GM21717 (cell line): ENCODE data around the gene PTPRQ.

Source experiments
- ATAC-seq: cut with Tn5 transposase; IDR thresholded peaks from one replicate; pipeline ENCODE4 v1.9.1; 2021; ENCODE audit warnings: mild to moderate bottlenecking, moderate library complexity; ENCODE audit not compliant: unreplicated experiment

PTPRQ gene

DNA sequence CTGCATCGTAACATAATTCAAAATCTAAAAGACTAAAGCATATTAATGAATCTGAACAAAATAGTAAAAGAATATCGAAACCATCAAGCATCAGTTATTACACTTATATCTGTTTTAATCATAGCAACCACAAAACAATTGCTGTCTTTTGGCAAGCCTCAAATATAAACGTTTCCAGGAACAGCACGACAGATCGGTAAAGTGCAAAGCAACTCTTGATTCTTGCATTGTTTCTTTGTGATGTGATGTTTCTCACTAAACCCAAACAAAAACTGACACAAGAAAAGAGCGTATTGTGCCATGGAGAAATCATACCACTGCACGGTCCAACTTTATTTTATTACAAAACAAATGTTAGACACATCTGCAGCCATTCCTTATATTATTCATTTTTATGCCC is 254.2 kb downstream of the PTPRQ start:
- ATAC-seq, result no peak

DNA sequence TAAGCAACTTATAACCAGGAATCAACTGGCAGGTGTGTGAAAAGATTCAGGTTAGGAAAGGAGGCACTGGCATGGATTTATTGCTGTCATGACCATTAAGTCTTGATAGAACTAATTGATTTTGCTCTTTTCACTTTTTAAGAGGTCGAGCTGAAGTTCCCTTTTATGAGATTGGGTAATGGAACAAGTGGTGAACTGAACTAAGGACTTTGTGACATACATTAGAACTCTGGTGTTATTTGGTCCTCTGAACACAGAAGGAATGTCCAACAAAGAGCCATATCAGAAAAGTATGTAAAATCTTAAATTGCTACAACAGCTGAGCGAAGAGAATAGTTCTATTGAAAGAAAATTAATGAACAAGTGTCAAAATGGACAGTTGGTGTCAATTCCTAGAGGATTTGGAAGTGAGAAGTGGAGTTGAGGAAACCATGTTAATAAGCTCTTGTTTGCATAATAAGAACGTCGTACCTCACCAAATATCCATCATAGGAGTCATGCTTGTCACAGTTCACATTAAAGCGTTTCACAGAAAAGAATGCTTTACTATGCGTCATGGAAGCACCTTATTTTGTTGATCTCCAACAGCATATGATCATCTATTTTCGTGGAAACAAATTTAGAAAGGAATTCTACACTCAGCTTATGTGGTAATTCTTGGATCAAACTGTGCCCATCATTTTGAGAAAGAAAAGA is 255.0 kb downstream of the PTPRQ start:
- ATAC-seq, result no peak

DNA sequence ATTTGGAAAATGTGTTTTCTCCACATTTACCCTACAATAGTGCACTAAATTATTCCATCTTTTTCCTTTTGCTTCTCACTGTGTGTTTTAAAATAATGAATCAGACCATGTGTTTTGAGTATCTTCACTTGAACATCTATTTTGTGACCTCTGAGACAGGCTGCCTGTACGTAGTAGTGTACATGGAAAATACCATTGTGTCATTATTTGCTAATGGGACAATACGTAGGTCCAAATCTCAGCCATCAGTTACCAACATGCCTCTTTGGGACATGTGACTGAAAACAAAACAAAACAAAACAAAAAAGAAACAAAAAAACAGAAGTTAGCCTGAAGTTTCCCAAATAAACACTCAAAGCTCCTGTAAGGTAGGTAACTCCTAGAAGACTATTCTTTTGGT is 256.3 kb downstream of the PTPRQ start:
- peak; percentile 38 for ATAC-seq

DNA sequence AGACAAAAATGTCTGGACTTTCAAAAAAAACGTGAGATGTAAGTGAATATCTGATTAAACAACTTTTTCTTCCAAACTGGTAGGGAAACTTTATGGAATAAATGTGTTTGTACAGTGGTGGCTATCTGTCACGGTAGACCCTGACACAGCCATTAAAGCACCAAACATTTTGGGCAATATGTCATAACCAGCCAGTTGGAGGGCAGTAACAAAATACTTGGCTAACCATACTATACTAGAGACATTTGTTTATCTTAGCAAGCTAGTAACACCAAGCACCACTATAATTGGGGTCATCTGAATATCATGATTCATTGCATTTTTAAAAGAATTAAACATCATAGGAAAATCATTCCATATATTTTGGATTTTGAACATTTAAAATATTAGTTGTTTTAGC is 257.4 kb downstream of the PTPRQ start:
- ATAC-seq, result no peak

DNA sequence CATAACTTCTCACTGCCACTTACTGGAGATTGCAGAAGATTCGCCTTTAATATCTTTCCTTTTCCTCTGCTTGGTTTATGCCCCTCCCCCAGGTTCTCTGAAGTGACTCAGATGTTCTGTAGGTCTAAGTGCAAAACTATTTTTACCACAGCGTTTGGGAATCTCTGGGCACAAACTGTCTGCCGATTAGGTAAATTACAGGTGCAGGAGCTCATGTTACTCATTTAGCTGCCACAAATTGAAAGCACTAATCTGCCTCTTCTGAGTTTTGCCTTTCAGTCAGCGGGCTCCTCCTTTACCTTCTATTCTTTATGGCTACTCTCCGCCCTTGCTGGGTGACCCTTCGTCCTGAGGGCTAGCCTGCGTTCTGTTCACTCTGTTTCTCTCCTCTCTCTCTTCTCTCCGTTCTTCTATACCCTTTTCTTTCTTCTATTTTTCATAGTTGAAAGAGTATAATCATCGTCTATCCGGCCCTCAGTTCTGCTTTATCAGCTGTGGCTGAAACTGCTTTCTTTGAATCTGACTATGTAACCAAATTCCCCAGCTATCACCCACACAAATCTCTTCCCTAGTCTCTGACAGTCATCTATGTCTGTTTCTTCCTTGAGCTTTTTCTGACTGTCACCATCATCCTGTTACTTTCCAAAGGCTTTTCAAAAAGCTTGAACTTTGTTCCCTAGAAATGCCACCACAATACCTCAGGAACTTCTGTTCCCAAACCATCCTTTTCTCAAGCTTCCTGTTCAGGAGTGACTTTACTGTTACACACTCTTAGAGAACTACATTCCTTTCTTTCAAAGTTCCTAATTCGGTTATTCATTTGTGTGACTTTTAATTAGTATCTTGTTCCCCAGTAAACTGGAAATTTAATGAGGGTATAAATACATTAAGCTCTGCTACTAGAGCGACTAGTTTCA is 259.1 kb downstream of the PTPRQ start:
- peak; percentile 84 for ATAC-seq

DNA sequence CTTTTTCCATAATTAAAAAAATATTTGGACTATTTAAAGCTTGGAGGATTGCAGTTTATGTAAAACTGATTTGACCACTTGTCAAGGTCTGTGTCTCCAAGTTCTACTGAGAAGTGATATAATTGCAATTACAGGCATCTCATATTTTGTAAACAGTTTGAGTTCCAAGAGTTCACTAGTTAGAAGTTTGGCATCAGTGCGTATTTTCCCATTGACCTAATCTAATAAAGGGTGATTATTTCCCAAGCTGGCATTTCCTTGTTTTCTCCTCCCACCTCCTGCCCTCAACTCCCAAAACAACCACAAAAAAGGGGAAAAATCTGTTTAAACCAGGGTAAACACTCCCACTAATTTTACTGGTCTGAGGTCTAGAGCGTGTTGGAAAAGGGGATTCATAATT is 260.4 kb downstream of the PTPRQ start:
- ATAC-seq, result no peak

DNA sequence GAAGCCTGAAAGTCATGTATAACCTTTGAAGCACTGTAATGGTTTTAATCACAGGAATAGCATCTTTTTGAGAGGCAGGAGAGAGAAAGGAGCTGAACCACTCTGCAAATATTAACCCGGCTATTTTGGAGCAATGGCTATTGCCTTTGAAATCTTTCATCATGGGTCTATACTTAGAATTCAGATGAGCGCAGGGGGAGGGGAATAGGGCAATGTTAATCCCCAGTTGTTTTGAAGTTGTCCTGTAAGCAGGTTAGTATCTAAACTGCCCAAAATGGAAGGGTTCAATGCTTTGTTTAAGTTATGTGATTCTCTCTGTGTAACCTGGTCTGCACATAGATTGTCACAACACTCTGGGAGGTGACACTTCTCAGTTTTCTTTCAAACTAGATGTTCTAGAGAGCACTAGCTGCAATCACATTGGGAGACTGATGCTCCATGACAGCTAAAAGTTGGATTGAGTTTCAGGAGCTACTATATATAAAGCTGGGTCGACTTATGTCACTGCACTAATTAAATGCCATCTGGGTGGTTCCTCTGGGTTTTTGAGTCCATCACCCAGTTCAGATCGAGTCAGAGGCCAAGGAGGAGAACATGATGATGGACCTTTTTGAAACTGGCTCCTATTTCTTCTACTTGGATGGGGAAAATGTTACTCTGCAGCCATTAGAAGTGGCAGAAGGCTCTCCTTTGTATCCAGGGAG is 263.2 kb downstream of the PTPRQ start, which contains the start of gene MYF6:
Gene MYF6 (plus strand): TSS at position 509 of the 704 bp plus-strand sequence. CDS start 86 bp downstream, at position 595.
- no peak for ATAC-seq

DNA sequence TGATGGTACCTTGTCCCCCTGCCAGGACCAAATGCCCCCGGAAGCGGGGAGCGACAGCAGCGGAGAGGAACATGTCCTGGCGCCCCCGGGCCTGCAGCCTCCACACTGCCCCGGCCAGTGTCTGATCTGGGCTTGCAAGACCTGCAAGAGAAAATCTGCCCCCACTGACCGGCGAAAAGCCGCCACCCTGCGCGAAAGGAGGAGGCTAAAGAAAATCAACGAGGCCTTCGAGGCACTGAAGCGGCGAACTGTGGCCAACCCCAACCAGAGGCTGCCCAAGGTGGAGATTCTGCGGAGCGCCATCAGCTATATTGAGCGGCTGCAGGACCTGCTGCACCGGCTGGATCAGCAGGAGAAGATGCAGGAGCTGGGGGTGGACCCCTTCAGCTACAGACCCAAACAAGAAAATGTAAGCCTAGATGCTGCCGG is 263.8 kb downstream of the PTPRQ start:
- no peak for ATAC-seq

DNA sequence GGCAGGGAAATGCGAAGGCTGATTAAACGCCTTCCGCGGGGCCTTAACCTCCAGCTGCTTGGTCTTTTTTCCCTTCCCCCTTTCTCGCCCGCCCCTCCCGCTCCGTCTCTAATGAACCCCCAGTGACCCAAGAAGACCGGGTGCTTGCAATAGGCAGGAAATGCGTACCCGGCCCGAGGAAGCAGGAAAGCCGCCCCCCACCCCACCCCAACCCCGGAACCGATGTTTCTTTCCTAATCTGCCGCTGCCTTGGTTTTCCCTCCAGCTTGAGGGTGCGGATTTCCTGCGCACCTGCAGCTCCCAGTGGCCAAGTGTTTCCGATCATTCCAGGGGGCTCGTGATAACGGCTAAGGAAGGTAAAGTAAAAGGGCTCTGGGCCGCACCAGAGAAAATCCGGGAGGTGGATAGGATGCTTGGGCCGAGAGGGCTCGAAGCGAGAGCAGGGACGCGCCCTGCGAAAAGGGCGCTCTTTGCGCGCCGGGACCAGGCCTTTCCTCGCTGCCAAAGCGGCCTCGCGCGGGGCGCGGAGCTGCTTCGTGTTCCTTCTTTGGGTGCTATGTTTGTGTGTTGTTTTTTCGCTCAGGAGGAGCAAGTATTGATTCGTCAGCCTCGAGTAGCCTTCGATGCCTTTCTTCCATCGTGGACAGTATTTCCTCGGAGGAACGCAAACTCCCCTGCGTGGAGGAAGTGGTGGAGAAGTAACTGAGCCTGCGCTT is 264.4 kb downstream of the PTPRQ start:
- ATAC-seq, result no peak

DNA sequence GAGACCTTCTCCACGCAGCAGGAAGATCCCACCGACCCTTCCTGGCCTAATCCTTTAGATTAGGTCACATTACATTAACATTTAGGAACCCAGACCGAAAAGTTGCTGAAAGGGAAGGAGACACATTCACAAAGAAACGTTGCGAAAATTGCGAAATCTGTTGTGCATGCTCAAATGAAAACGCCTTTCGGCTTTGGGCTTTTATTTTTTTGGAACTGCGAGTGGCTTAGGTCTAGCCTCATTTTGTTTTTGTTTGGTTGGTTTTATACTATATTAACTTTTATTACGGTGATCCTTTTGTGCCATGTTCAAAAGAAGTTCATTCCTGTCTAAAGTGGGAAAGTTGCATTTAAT is 264.9 kb downstream of the PTPRQ start:
- ATAC-seq, result no peak

DNA sequence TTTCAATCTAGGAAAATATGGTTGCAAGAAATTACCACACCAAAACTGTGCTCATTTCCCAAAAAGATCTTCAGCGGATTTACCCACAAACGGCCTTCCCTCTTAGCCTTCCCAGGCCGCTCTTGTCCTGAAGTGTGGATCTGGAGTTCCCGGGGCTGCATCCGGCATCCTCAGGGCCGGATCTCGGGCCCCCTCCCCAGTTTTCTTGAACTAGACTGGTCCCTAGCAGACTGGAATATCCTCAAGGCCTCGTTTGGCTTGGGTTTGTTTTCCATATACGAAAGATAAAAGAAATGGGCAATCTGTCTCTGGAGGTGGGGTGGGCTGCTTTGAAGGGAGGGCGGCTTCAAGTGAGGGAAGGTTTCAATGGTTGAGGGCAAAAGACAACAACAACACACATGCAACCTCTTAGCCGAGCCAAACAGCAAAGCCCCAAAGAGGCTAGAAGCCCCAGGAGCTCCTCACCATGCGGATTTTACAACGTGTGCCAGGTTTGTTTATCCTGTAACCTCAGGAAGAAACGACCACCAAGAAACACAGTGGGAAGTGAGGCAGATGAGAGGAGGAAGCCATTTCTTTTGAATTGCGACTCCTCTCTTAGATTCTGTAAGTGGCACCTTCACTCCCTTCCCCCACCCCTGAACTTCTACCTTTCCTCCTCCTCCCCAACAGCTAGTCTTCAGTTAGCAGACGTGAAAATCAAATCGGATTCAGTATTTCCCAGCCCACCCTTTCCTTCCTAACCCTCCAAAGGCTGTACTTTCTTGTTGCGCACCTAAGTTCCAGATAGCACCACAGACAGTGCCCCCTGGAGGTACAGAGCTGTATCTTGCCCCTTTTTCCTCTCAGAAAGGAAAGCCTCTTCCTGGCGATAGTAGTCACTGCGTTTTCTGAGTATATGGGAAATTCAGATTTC is 266.0 kb downstream of the PTPRQ start:
- peak; percentile 61 for ATAC-seq

DNA sequence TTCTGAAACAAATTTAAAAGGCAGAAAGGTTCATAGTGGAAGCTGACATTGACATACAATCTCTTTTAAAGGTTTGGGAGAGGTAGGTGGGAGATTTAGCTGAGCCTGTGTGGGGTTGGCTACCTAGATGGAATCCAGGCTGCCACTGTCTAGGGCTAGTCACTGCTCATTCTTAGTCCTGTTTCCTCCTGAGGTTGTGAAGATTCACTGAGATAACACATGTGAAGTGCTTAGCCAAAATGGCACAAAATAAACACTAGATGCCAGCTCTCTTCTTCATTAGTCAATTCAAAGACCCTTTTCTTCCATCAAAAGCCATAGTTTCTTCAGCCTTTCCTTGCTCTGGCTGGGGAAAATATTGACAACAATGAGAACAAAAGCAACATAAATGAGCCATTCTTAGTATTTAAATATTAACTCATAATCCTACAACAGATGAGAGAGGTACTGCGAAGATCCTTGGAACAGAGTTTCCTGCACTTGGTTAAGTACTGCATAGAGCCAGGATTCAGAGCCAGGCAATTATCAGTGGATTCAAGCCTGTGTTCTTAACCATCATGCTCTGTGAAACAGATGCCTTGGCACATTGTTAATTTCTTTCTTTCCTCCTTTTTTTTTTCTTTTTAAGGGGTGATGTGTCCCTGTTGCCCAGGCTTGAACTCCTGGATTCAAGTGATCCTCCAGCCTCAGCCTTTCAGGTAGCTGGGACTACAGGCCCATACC is 266.9 kb downstream of the PTPRQ start:
- no peak for ATAC-seq

DNA sequence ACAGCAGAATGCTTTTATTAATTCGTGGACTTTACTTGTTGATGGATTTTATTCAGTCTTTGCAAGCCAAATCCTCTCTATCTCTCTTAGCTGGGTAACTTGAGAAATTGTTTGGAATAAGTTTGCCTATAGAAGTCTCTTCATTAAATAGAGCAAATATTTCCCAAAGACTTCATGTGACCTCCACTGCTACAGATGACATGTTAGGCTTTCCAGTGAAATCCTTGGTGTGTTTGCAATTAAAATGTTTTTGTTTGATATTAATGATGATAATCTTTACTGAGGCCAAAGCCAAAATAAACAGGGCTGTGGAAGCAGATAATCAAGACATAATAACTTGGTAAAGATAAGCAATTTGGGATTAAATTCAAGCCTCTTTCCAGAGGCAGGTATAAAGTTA is 267.8 kb downstream of the PTPRQ start:
- no peak for ATAC-seq

DNA sequence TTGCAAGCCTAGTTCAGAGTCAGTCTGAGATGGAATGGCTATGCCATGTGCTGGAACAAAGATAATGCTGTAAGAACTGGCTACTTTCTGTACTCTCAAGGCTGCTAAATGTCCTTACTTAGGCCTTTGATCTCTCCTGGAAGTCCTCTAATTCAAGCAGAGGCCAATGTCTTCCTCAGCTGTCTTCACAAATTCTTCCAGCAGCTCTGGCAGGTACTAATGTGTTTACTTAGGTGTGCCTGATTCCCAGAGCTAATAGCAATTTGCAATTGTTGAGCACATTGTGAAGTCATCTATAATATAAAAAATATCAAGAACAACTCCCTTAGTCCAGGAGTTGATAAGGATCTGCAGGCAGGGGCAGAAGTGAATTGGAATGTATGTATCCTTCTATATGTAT is 268.8 kb downstream of the PTPRQ start:
- no peak for ATAC-seq

DNA sequence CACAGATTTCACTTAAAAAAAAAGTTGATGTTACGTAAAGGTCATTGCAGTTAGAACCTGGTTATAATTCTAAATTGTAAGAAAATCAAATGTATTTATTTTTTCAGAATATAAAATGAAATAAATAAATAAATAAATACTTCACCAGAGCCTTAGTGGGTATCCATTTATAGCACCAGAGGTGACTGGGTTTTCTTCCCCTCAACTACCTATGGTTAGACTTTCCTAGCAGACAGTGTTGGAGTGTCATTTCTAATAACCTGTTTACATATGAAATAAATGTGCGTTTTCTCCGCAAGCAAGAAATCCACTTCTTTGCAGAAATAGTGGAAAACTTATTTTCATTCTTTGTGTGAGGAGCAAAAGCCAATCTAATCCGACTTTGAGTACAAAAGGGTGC is 269.4 kb downstream of the PTPRQ start:
- no peak for ATAC-seq

DNA sequence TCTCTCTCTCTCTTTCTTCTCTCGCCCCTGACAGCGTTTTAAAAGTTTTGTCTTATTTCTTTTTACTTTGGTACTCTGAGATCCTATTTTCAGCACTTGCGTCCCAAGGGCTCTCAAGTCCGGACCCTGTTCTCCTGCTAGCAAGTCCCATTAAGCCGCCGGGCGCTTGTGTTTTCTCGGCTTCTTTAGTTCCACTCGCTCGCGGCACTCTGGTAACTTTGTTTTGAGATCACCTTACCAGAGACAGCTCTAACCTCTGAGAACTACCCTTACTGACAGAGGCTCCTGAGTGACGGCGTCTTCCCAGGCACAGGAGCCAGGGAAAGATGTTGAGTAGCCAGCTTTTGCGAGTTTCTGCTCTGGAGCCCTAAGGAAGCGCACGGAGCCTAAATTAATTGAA is 270.0 kb downstream of the PTPRQ start:
- no peak for ATAC-seq

DNA sequence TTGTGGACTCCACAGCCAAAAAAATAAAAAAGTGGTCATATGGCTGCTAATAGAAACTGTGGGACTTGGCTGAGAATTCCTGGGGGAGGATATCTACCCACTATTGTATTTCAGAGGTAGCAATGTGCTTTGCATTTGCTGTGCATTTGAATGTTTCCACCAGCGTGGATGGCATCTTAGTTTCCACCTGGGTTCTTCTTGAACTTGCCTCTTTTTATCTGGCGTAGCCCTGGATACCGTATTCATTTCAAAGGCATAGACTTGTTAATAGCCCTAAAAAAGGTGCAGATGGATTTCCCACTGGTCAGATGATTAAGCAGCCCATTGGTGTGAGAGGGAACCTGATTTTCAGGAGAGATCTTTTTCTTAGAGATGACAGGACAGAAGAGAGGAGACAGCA is 270.8 kb downstream of the PTPRQ start:
- no peak for ATAC-seq

DNA sequence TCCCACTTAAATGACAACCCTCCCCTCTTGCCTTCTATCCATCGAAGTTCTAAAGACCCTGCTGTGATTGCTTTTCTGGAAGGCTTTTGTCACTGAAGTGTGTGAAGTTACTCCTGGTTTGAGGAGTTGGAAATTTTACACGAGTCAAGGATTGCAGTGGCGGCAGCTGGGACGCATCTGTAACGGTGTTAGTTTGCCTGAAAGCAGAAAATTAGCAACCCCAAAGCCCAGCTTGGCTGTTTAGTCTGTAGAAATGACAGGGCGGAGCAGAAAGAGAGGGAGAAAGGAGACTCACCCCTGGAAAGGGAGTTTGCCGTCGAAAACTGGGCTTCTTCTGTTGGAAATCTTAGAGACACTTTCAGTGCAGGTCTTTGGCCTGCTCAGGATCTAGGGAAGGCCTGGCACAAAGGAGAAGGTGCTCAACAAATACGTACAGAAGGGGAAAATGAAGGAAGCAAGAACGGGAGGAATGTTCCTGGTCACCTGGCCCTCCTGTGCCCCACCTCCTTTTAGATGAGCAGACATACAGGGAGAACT is 271.7 kb downstream of the PTPRQ start:
- ATAC-seq, result no peak
